H9 (cell line): Measurements from ENCODE around the gene BAIAP2. TPM values are rescaled to one million over a fixed set of nuclear protein-coding genes. Genes with fewer than 3 reads are reported as not detected.

Source experiments
- DNase-seq: peaks from one replicate; pipeline ENCODE4 v3.0.0-alpha.2; 2017
- H2AFZ ChIP-seq: one replicate; pipeline ENCODE4 v1.6.1; 2013; ENCODE audit warnings: mild to moderate bottlenecking, low read length, control low read depth, moderate library complexity
- H2AK5ac ChIP-seq: 2 replicates; pipeline ENCODE4 v1.6.1; 2013; ENCODE audit warnings: low read length, control low read depth, mixed read lengths; ENCODE audit not compliant: insufficient read length
- H2BK120ac ChIP-seq: one replicate; pipeline ENCODE4 v1.6.1; 2013; ENCODE audit warnings: low read depth, mild to moderate bottlenecking, low read length, control low read depth, inconsistent platforms; ENCODE audit not compliant: poor library complexity, severe bottlenecking
- H2BK12ac ChIP-seq: 2 replicates; pipeline ENCODE4 v1.6.1; 2013; ENCODE audit warnings: low read length, control low read depth, mixed read lengths, low read depth; ENCODE audit not compliant: insufficient read length
- H2BK15ac ChIP-seq: 2 replicates; pipeline ENCODE4 v1.6.1; 2013; ENCODE audit warnings: low read depth, low read length, control low read depth
- H2BK20ac ChIP-seq: one replicate; pipeline ENCODE4 v1.6.1; 2013; ENCODE audit warnings: low read depth, mild to moderate bottlenecking, low read length, control low read depth, inconsistent platforms; ENCODE audit not compliant: poor library complexity, severe bottlenecking
- H2BK5ac ChIP-seq: 2 replicates; pipeline ENCODE4 v1.6.1; 2013; ENCODE audit warnings: low read length, control low read depth, mixed read lengths; ENCODE audit not compliant: insufficient read length
- H3K14ac ChIP-seq: 2 replicates; pipeline ENCODE4 v1.6.1; 2013; ENCODE audit warnings: low read length, control low read depth; ENCODE audit not compliant: insufficient read depth
- H3K18ac ChIP-seq: 2 replicates; pipeline ENCODE4 v1.6.1; 2013; ENCODE audit warnings: low read depth, mild to moderate bottlenecking, mixed read lengths, low read length, control low read depth; ENCODE audit not compliant: insufficient read length
- H3K23ac ChIP-seq: 2 replicates; pipeline ENCODE4 v1.6.1; 2013; ENCODE audit warnings: low read length, control low read depth, mixed read lengths, low read depth; ENCODE audit not compliant: insufficient read length
- H3K23me2 ChIP-seq: 2 replicates; pipeline ENCODE4 v1.6.1; 2013; ENCODE audit warnings: low read depth, mild to moderate bottlenecking, mixed read lengths, low read length, control low read depth; ENCODE audit not compliant: insufficient read length, poor library complexity, severe bottlenecking
- H3K27ac ChIP-seq: 2 replicates; pipeline ENCODE4 v1.5.1; 2013; ENCODE audit warnings: low read length, control low read depth, mixed read lengths, low read depth; ENCODE audit not compliant: insufficient read length
- H3K27me3 ChIP-seq: 2 replicates; pipeline ENCODE4 v1.6.1; 2013; ENCODE audit warnings: low read length, control low read depth, inconsistent platforms; ENCODE audit not compliant: insufficient read depth
- H3K4ac ChIP-seq: 2 replicates; pipeline ENCODE4 v1.6.1; 2013; ENCODE audit warnings: low read depth, mild to moderate bottlenecking, control low read depth, inconsistent platforms, low read length, moderate library complexity
- H3K4me1 ChIP-seq: 2 replicates; pipeline ENCODE4 v1.6.1; 2013; ENCODE audit warnings: low read length, control low read depth, inconsistent platforms; ENCODE audit not compliant: insufficient read depth
- H3K4me2 ChIP-seq: 2 replicates; pipeline ENCODE4 v1.6.1; 2013; ENCODE audit warnings: low read length, control low read depth, mixed read lengths; ENCODE audit not compliant: insufficient read length, insufficient read depth
- H3K56ac ChIP-seq: 2 replicates; pipeline ENCODE4 v1.6.1; 2013; ENCODE audit warnings: low read depth, mild to moderate bottlenecking, mixed read lengths, low read length, control low read depth; ENCODE audit not compliant: insufficient read length
- H3K79me1 ChIP-seq: 2 replicates; pipeline ENCODE4 v1.6.1; 2013; ENCODE audit warnings: low read depth, mild to moderate bottlenecking, moderate library complexity, low read length, control low read depth, inconsistent platforms; ENCODE audit not compliant: insufficient read depth, poor library complexity, severe bottlenecking
- H3K79me2 ChIP-seq: 2 replicates; pipeline ENCODE4 v1.6.1; 2013; ENCODE audit warnings: low read length, control low read depth, inconsistent platforms; ENCODE audit not compliant: insufficient read depth
- H3K9ac ChIP-seq: 2 replicates; pipeline ENCODE4 v1.6.1; 2013; ENCODE audit warnings: low read length, control low read depth, mixed read lengths; ENCODE audit not compliant: insufficient read length; ENCODE audit errors: extremely low read depth
- H3K9me3 ChIP-seq: one replicate; pipeline ENCODE4 v1.6.1; 2013; ENCODE audit warnings: low read depth, low read length, inconsistent platforms; ENCODE audit not compliant: control insufficient read depth
- H3T11ph ChIP-seq: one replicate; pipeline ENCODE4 v1.6.1; 2013; ENCODE audit warnings: mild to moderate bottlenecking, low read length, control low read depth, inconsistent platforms
- H4K20me1 ChIP-seq: one replicate; pipeline ENCODE4 v1.6.1; 2013; ENCODE audit not compliant: control insufficient read depth, insufficient read length, insufficient read depth
- H4K5ac ChIP-seq: 2 replicates; pipeline ENCODE4 v1.6.1; 2013; ENCODE audit warnings: low read depth, mild to moderate bottlenecking, mixed read lengths, low read length, control low read depth; ENCODE audit not compliant: insufficient read length
- H4K8ac ChIP-seq: replicated peaks from 2 replicates; pipeline ENCODE4 v1.6.1; 2013; ENCODE audit warnings: low read length, control low read depth, mixed read lengths, low read depth; ENCODE audit not compliant: insufficient read length
- H4K91ac ChIP-seq: 2 replicates; pipeline ENCODE4 v1.6.1; 2013; ENCODE audit warnings: low read depth, mild to moderate bottlenecking, moderate library complexity, mixed read lengths, low read length, control low read depth; ENCODE audit not compliant: insufficient read length
- H3K27ac Mint-ChIP-seq, 3 experiments: 2 replicates in 2 of 3; 3 replicates in 1 of 3; pipeline ENCODE4 v1.8.0; 2020 to 2021; ENCODE audit warnings: mixed read lengths in 3 of 3, mild to moderate bottlenecking in 1 of 3, moderate library complexity in 1 of 3
- H3K27me3 Mint-ChIP-seq: 2 replicates; pipeline ENCODE4 v1.8.0; 2021; ENCODE audit warnings: low read depth, mild to moderate bottlenecking, moderate library complexity, mixed read lengths
- H3K36me3 Mint-ChIP-seq, 3 experiments: 2 replicates in 2 of 3; 3 replicates in 1 of 3; pipeline ENCODE4 v1.8.0; 2020 to 2021; ENCODE audit warnings: low read depth in 3 of 3, mixed read lengths in 3 of 3; ENCODE audit not compliant: insufficient read depth in 1 of 3
- H3K4me1 Mint-ChIP-seq, 2 experiments: 2 replicates each; pipeline ENCODE4 v1.8.0; 2020; ENCODE audit warnings: mixed read lengths in 2 of 2
- H3K4me3 Mint-ChIP-seq, 2 experiments: 2 replicates in 1 of 2; 3 replicates in 1 of 2; pipeline ENCODE4 v1.8.0; 2020 to 2021; ENCODE audit warnings: mild to moderate bottlenecking in 2 of 2, mixed read lengths in 2 of 2, moderate library complexity in 1 of 2
- H3K9me3 Mint-ChIP-seq, 2 experiments: 2 replicates in 1 of 2; 3 replicates in 1 of 2; pipeline ENCODE4 v1.8.0; 2020; ENCODE audit warnings: mild to moderate bottlenecking in 2 of 2, mixed read lengths in 2 of 2, moderate library complexity in 1 of 2
- WGBS: extraction: QIAGEN DNeasy Blood & Tissue Kit; methylation state at CpG from one replicate; pipeline ENCODE4 v1.1.7; 2013; ENCODE audit warnings: missing lambda C conversion rate, low lambda C conversion rate, mixed read lengths; ENCODE audit not compliant: insufficient read length; ENCODE audit errors: extremely low coverage; 5-methylcytosine and 5-hydroxymethylcytosine counted together
- total RNA-seq: library from RNA; stranded (reverse); gene quantifications from 2 replicates; pipeline ENCODE4 v1.2.1, GENCODE V29; 2021
- TF ChIP-seq, protein P1 (sequence below): fragments of 200-600 bp; sonication (generic); conservative IDR thresholded peaks from 3 replicates; pipeline ENCODE4 v1.8.0; 2021; ENCODE audit warnings: antibody characterized with exemption, mild to moderate bottlenecking

The BAIAP2 gene
- total RNA-seq, 1 experiment from 2014 or later, result 27.8 TPM

DNA sequence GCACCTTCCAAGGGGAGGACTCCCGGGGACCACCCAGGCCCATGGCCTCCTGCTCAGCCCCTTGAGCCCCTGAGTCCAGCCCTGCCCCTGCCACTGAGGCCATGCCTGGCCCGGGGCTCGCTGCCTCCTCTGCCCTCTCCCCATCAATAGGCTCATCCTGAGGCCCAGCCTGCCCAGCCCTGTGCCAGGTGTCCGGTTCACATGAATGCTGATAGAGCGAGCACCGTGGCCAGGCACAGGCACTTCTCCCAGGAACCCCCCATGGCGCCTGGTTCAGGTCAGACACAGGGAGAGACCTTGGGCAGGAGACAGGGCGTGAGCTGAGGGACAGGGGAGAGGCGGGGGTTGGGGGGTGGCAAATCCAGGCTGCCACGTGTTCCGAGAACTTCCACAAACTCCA lies 127.5 kb downstream of the BAIAP2 start:
- no peaks in the 10 kb centered on the region for H3K36me3 Mint-ChIP-seq
- H2AFZ ChIP-seq, result no peak overlapping the region
- H4K5ac ChIP-seq, result no peak overlapping the region
- peaks cover 4% of the 10 kb centered on the region for H4K20me1 ChIP-seq
- WGBS, result no CpG with 5 or more reads among the region's 11 CpGs
- H3K23me2 ChIP-seq, result peaks cover 3% of the 10 kb centered on the region
- H3K79me1 ChIP-seq, result no peaks in the 10 kb centered on the region
- no peak overlapping the region for H2BK15ac ChIP-seq
- no peak overlapping the region for H2BK20ac ChIP-seq
- no peak overlapping the region for H3K9ac ChIP-seq
- no peaks in the 10 kb centered on the region for H3K79me2 ChIP-seq
- no peak overlapping the region for H3K18ac ChIP-seq
- no peak overlapping the region for H2AK5ac ChIP-seq
- no peaks in the 10 kb centered on the region for H3K4me1 Mint-ChIP-seq
- no peak overlapping the region for H3K27ac Mint-ChIP-seq
- no peak for DNase-seq
- H3K56ac ChIP-seq, result no peak overlapping the region
- H3K27ac ChIP-seq, result no peak overlapping the region
- H3T11ph ChIP-seq, result no peak overlapping the region
- H3K4me1 ChIP-seq, result no peaks in the 10 kb centered on the region
- no peak overlapping the region for H2BK120ac ChIP-seq
- H4K8ac ChIP-seq, result no peak overlapping the region
- no peak overlapping the region for H4K91ac ChIP-seq
- H3K27me3 Mint-ChIP-seq, result peaks cover 9% of the 10 kb centered on the region
- H3K23ac ChIP-seq, result no peak overlapping the region
- no peak overlapping the region for H3K4ac ChIP-seq
- no peak overlapping the region for H3K14ac ChIP-seq
- H3K9me3 ChIP-seq, result no peaks in the 10 kb centered on the region
- H3K9me3 Mint-ChIP-seq, result no peaks in the 10 kb centered on the region
- H3K4me2 ChIP-seq, result no peak overlapping the region
- no peak overlapping the region for H2BK5ac ChIP-seq
- no peaks in the 10 kb centered on the region for H3K27me3 ChIP-seq
- no peak overlapping the region for H2BK12ac ChIP-seq
- no peak overlapping the region for H3K4me3 Mint-ChIP-seq
- TF ChIP-seq, protein P1, sequence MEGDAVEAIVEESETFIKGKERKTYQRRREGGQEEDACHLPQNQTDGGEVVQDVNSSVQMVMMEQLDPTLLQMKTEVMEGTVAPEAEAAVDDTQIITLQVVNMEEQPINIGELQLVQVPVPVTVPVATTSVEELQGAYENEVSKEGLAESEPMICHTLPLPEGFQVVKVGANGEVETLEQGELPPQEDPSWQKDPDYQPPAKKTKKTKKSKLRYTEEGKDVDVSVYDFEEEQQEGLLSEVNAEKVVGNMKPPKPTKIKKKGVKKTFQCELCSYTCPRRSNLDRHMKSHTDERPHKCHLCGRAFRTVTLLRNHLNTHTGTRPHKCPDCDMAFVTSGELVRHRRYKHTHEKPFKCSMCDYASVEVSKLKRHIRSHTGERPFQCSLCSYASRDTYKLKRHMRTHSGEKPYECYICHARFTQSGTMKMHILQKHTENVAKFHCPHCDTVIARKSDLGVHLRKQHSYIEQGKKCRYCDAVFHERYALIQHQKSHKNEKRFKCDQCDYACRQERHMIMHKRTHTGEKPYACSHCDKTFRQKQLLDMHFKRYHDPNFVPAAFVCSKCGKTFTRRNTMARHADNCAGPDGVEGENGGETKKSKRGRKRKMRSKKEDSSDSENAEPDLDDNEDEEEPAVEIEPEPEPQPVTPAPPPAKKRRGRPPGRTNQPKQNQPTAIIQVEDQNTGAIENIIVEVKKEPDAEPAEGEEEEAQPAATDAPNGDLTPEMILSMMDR, result no peak
